ENCODE data around the gene CAPN12. TPM values are rescaled to one million over a fixed set of nuclear protein-coding genes. Genes with fewer than 3 reads are reported as not detected.

Gene CAPN12
- polyA plus RNA-seq, 3 donors = 9.1 to 14.0 (median 12.9) TPM

GRCh38 chr19:38682872-38683392 lies 61.3 kb downstream of the CAPN12 start:
- DNase-seq = no peak

GRCh38 chr19:38682195-38682867 lies 61.9 kb downstream of the CAPN12 start:
- no peak for DNase-seq

Other genes with a start within 250 kb of the CAPN12 start
- gene MAP4K1, start 126.5 kb downstream of the CAPN12 start, polyA plus RNA-seq (ENCODE audit: insufficient read length in 3 of 3) = 1 to 10 TPM; 2.6 to 5.6 (median 4.7) TPM
- 100 to 1,000 TPM; 334 to 353 (median 345) TPM for gene EIF3K, start 125.3 kb downstream of the CAPN12 start, polyA plus RNA-seq (ENCODE audit: insufficient read length in 3 of 3)
- gene ACTN4, start 96.8 kb downstream of the CAPN12 start, polyA plus RNA-seq (ENCODE audit: insufficient read length in 3 of 3) = 100 to 1,000 TPM; 701 to 787 (median 742) TPM
- under 1 TPM in 1 of 3 donors, not detected in 2; 0.78 TPM for gene LGALS7, start 29.0 kb upstream of the CAPN12 start, polyA plus RNA-seq (ENCODE audit: insufficient read length in 3 of 3)
- 1 to 10 TPM; 2.0 to 3.2 (median 2.2) TPM for gene LGALS7B, start 44.7 kb upstream of the CAPN12 start, polyA plus RNA-seq (ENCODE audit: insufficient read length in 3 of 3)
- 1 to 10 TPM; 1.3 to 2.4 (median 1.9) TPM for gene LGALS4, start 68.5 kb upstream of the CAPN12 start, polyA plus RNA-seq (ENCODE audit: insufficient read length in 3 of 3)
- gene ECH1, start 87.3 kb upstream of the CAPN12 start, polyA plus RNA-seq (ENCODE audit: insufficient read length in 3 of 3) = 100 to 1,000 TPM; 165 to 180 (median 174) TPM
- 100 to 1,000 TPM; 466 to 472 (median 471) TPM for gene HNRNPL, start 105.5 kb upstream of the CAPN12 start, polyA plus RNA-seq (ENCODE audit: insufficient read length in 3 of 3)
- gene RINL, start 133.8 kb upstream of the CAPN12 start, polyA plus RNA-seq (ENCODE audit: insufficient read length in 3 of 3) = 10 to 100 TPM in 1 of 3 donors, 1 to 10 TPM in 2; 8.0 to 10.0 (median 9.6) TPM
- 10 to 100 TPM; 43.7 to 53.7 (median 51.2) TPM for gene SIRT2, start 155.1 kb upstream of the CAPN12 start, polyA plus RNA-seq (ENCODE audit: insufficient read length in 3 of 3)
- 10 to 100 TPM in 2 of 3 donors, 1 to 10 TPM in 1; 9.7 to 12.2 (median 11.5) TPM for gene NFKBIB, start 155.5 kb upstream of the CAPN12 start, polyA plus RNA-seq (ENCODE audit: insufficient read length in 3 of 3)
- 1 to 10 TPM in 1 of 3 donors, under 1 TPM in 2; 0.63 to 1.1 (median 0.86) TPM for gene CCER2, start 167.7 kb upstream of the CAPN12 start, polyA plus RNA-seq (ENCODE audit: insufficient read length in 3 of 3)
- 10 to 100 TPM; 48.7 to 64.8 (median 62.2) TPM for gene SARS2, start 186.3 kb upstream of the CAPN12 start, polyA plus RNA-seq (ENCODE audit: insufficient read length in 3 of 3)
- gene MRPS12, start 186.5 kb upstream of the CAPN12 start, polyA plus RNA-seq (ENCODE audit: insufficient read length in 3 of 3) = 10 to 100 TPM; 25.3 to 31.2 (median 30.9) TPM
- gene FBXO17, start 231.3 kb upstream of the CAPN12 start, polyA plus RNA-seq (ENCODE audit: insufficient read length in 3 of 3) = 100 to 1,000 TPM in 2 of 3 donors, 10 to 100 TPM in 1; 66.1 to 106 (median 106) TPM

All from renal pelvis (tissue), 4 donors.